PFSK-1 (cell line): ENCODE data around the gene ITK.

Experiments
- FOXP2 ChIP-seq: optimal IDR thresholded peaks from 2 replicates; pipeline ENCODE3; 2011; ENCODE audit warnings: borderline replicate concordance, control low read depth, inconsistent platforms; ENCODE audit not compliant: insufficient read depth; ENCODE audit errors: extremely low read length, extremely low read depth
- POLR2AphosphoS5 ChIP-seq: IDR thresholded peaks from 2 replicates; pipeline ENCODE4 v1.6.1; 2012; ENCODE audit warnings: low read depth, mild to moderate bottlenecking, control low read depth, low read length, moderate library complexity
- REST ChIP-seq, 2 experiments: IDR thresholded peaks; 2 replicates each; pipeline versions ENCODE4 v1.6.1 to v1.8.0; 2011 to 2012; ENCODE audit warnings: low read depth in 2 of 2, low read length in 2 of 2, control low read depth in 1 of 2, inconsistent platforms in 1 of 2, mild to moderate bottlenecking in 1 of 2, moderate library complexity in 1 of 2; ENCODE audit not compliant: insufficient read depth in 1 of 2
- SIN3A ChIP-seq: IDR thresholded peaks from 2 replicates; pipeline ENCODE4 v1.6.1; 2012; ENCODE audit warnings: mild to moderate bottlenecking, low read length, moderate library complexity, borderline replicate concordance; ENCODE audit not compliant: insufficient read depth
- TAF1 ChIP-seq: IDR thresholded peaks from 2 replicates; pipeline ENCODE4 v1.6.1; 2012; ENCODE audit warnings: low read length, control low read depth, borderline replicate concordance; ENCODE audit not compliant: insufficient read depth

ITK gene

GRCh38 chr5:157187046-157187754, 6.6 kb downstream of the ITK start:
- TF ChIP-seq SIN3A (no peak), TAF1 (no peak), POLR2AphosphoS5 (no peak), FOXP2 (no peak), REST (IDR thresholded peaks at IDR 0.05; ENCODE audit: insufficient read depth in 1 of 2, low read depth in 2 of 2, low read length in 2 of 2) (no peak)

GRCh38 chr5:157188270-157188669, 7.6 kb downstream of the ITK start:
- TF ChIP-seq REST (IDR thresholded peaks at IDR 0.05; ENCODE audit: insufficient read depth in 1 of 2, low read depth in 2 of 2, low read length in 2 of 2) (no peak), TAF1 (no peak), SIN3A (no peak), POLR2AphosphoS5 (no peak), FOXP2 (no peak)

- TF ChIP-seq POLR2AphosphoS5 (no peak), TAF1 (no peak), REST (IDR thresholded peaks at IDR 0.05; ENCODE audit: insufficient read depth in 1 of 2, low read depth in 2 of 2, low read length in 2 of 2) (no peak), SIN3A (no peak), FOXP2 (no peak)
These were observed 8.6 kb downstream of the ITK start for GRCh38 chr5:157189223-157189622.

GRCh38 chr5:157193699-157194424, 13.2 kb downstream of the ITK start:
- no peak for TF ChIP-seq SIN3A

- TF ChIP-seq TAF1 (no peak), SIN3A (no peak), POLR2AphosphoS5 (no peak), FOXP2 (no peak)
These were observed 15.4 kb downstream of the ITK start for GRCh38 chr5:157196045-157196444.

GRCh38 chr5:157197086-157197485, 16.4 kb downstream of the ITK start:
- no peak for TF ChIP-seq SIN3A
- no peak for TF ChIP-seq FOXP2
- TF ChIP-seq POLR2AphosphoS5 = no peak
- no peak for TF ChIP-seq TAF1
- no peak for TF ChIP-seq REST (IDR thresholded peaks at IDR 0.05; ENCODE audit: insufficient read depth in 1 of 2, low read depth in 2 of 2, low read length in 2 of 2)
